ENCODE measurements around the gene CNBP.
"Not testable (repeated sequence)": the region's sequence is repeated elsewhere in the genome, so short reads cannot be mapped to it uniquely, and the experiment has no call there.

The CNBP gene

GRCh38 chr3:129183569-129184395 lies at the start of gene CNBP:
Gene CNBP, minus strand, starts transcription at chr3:129183896. Its CDS starts 12,139 bp downstream, at chr3:129171757.
- peak; percentile 68 to 80 for DNase-seq (ENCODE audit: low read depth in 2 of 2, low spot score in 1 of 2)

- no peak for DNase-seq (ENCODE audit: low read depth in 2 of 2, low spot score in 1 of 2)
Measured at GRCh38 chr3:129231331-129232119, 47.8 kb upstream of the CNBP start.

- no peak for DNase-seq (ENCODE audit: low read depth in 2 of 2, low spot score in 1 of 2)
Measured at GRCh38 chr3:129230311-129231019, 46.8 kb upstream of the CNBP start.

DNA sequence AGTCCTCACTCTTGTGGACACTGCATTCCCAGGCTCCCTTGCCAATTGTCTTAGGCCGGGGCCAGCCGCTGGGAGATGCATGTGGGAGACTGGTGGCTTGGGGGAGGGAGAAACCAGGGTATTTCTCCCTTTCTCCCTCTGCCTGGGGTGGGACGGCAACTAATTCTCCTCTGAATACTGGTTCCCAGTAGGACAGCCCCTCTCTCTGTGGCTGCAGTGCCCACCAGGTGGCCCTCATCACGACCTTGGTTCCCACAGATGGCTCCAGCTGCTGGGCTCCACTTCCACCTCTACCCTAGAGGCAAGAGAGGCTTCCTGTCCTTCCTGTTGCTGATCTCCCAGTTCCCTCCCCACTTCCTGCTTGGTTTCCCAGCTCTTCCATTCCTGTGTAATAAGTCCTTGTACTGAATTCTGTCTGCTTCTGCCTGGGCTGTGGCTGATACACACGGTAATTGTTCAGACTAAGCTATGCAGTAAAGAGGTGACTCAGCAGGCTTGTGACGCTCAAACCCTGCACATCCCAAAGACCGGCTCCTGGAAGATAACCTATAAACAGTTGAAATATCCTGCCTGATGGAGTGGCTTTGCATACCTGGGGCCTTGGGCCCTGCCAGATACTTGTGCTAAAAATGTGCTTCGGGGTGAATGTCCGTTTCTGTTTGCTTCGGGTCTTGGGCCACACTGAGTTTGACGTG lies 45.3 kb upstream of the CNBP start:
- no peak for DNase-seq (ENCODE audit: low read depth in 2 of 2, low spot score in 1 of 2)

- DNase-seq (ENCODE audit: low read depth in 2 of 2, low spot score in 1 of 2) = no peak
Measured at GRCh38 chr3:129226374-129226773, 42.7 kb upstream of the CNBP start.

DNA sequence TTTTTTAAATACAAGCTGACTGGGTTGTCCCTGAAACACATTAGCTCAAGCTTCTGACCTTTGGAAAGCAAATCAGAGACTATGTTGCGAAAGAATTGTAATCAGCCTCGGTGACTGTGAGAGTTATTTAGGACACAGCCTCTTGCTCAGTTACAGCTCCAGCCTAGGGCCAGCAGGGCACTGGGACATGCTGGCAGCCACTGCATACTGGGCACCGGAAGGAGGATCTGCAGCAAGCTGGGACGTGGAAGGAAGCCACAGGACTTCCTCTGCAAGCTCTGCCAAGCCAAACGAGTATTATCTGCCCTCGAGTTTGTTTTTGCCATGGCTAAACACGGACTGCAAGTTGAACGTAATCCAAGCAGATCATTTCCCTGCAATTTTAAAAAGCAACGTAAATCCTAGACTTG lies 41.3 kb upstream of the CNBP start:
- no peak for DNase-seq (ENCODE audit: low read depth in 2 of 2, low spot score in 1 of 2)

DNA sequence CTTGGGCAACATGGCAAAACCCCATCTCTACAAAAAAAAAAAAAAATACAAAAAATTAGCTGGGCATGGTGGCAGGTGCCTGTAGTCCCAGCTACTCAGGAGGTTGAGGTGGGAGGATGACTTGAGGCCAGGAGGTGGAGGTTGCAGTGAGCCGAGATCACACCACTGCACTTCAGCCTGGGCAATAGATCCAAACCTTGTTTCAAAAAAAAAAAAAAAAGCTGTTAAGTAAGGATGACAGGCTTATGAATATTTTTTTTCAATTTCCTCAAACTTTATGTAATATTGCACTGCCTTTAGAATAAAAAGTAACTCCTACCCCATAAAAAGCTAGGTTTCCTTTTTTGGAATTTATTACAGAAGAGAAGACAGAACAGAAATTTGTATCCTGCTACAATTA lies 40.7 kb upstream of the CNBP start:
- not testable (repeated sequence) for DNase-seq (ENCODE audit: low read depth in 2 of 2, low spot score in 1 of 2)

DNA sequence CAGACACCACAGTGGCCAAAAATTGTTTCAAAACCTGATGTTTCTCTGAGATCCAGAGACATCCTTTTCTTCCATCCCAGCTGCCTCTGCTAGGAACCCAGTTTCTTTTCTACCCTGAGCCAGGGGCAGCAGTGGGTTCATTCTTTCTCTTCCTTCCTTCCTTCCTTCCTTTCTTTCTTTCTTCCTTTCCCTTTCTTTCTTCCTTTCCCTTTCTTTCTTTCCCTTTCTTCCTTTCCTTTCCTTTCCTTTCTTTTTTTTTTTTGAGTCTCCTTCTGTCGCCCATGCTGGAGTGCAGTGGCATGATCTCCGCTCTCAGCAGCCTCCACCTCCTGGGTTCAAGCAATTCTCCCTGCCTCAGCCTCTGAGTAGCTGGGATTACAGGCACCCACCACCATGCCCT lies 35.0 kb upstream of the CNBP start:
- DNase-seq (ENCODE audit: low read depth in 2 of 2, low spot score in 1 of 2) = no peak

DNA sequence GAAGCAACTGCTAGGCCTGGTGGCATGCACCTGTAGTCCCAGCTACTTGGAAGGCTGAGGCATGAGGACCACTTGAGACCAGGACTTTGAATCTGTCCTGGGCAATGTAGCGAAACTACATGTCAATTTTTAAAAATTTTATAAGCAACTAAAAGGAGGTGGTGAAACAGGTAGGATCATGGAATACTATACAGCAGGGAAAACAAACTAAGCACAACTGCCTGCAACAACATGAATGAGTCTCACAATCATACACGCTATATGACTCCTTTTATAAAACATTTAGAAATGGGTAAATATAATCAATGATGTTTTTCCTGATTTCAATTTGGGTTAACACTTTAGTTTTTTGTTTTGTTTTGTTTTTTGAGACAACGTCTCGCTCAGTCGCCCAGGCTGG lies 29.5 kb upstream of the CNBP start:
- DNase-seq (ENCODE audit: low read depth in 2 of 2, low spot score in 1 of 2) = no peak

DNA sequence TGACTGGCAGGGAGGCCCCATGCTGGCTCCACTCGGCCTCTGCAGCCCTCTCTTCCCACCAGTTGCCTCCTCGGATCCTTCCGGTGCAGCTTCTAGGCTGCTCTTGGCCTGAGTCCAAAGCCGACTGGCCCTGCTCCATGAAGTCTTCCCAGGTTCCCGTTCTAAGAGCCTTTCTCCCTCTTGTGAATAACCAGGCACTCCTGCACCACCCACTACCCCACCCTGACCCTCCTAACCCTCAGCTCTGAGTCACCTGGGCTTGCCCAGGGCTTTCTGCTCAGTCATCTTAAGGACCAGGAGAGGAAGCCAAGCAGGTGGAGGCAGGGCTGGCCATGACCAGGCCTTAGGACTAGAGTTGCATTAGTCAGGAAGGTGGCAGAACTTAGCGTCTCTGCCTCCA lies 28.1 kb upstream of the CNBP start:
- DNase-seq (ENCODE audit: low read depth in 2 of 2, low spot score in 1 of 2) = no peak

- no peak for DNase-seq (ENCODE audit: low read depth in 2 of 2, low spot score in 1 of 2)
Measured at GRCh38 chr3:129211345-129211744, 27.6 kb upstream of the CNBP start.

DNA sequence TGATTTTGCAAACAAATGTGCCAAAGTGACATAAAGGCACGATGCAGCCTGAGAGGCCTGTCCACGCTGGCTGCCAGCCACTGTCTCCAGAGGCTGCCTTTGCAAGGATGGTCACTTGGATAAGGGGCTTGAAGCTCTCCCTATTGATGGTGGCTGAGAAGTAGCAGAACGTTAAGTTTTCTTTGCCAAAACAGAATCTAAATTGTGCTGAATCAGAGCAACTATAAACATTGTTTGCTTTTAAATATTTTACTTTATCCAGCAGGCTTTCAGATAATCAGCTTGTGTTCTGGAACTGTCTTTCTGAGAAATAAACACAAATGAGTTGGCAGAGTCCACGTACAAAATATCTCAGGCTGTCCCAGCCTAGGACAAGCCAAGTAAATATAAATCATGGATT lies 23.8 kb upstream of the CNBP start:
- DNase-seq (ENCODE audit: low read depth in 2 of 2, low spot score in 1 of 2) = no peak

GRCh38 chr3:129205109-129205832 lies 21.6 kb upstream of the CNBP start:
- DNase-seq (ENCODE audit: low read depth in 2 of 2, low spot score in 1 of 2) = no peak

GRCh38 chr3:129204473-129204872 lies 20.8 kb upstream of the CNBP start:
- no peak for DNase-seq (ENCODE audit: low read depth in 2 of 2, low spot score in 1 of 2)

DNA sequence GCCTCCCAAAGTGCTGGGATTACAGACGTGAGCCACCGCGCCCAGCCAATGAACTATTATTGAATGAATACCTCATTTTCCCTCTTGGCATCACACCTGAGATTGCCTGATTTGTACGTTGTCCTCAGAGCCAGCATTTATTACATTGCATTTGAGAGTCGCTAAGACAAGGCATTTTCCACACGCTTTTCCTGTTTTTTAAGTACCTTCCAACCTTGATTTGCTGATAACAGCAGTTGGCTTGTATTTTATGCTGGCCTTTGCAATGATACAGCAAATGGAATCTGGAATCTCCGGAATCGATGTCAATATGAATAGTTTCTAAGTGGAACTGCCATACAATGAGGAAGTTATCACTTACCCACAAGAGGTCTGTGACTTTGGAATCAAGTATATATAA lies 15.7 kb upstream of the CNBP start:
- DNase-seq (ENCODE audit: low read depth in 2 of 2, low spot score in 1 of 2) = no peak

DNA sequence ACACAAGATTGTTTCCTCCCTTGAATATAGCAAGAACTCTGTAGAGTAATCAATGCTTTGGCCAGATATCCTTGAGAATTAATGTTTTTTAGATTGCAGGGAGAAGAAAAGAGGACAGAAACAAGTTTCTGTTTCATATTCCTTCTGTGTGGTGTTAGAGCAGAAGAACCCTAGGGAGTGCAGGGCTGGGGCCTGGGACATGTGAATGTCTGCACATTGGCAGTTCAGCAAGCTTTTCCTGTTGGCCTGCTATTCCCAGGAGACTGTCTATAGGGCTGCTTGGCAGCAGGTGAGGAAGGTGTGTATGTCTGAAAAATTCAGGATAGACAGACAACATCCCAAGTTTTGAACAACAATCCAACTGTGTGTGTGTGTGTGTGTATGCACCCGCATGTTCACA lies 13.6 kb upstream of the CNBP start:
- no peak for DNase-seq (ENCODE audit: low read depth in 2 of 2, low spot score in 1 of 2)

GRCh38 chr3:129196601-129197000 lies 12.9 kb upstream of the CNBP start:
- no peak for DNase-seq (ENCODE audit: low read depth in 2 of 2, low spot score in 1 of 2)

- no peak for DNase-seq (ENCODE audit: low read depth in 2 of 2, low spot score in 1 of 2)
Measured at GRCh38 chr3:129195731-129196256, 12.1 kb upstream of the CNBP start.

DNA sequence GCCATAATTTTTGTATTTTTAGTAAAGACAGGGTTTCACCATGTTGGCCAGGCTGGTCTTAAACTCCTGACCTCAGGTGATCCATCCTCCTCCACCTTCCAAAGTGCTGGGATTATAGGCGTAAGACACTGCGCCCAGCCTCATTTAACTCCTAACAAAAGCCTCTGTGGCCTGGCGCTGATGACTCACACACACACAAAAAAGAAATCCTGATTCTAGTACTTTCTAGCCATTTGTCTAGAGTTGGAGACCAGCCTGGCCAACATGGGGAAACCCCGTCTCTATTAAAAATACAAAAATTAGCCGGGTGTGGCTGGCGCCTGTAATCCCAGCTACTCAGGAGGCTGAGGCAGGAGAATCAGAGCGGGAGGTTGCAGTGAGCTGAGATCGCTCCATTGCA lies 6.1 kb upstream of the CNBP start:
- not testable (repeated sequence) for DNase-seq (ENCODE audit: low read depth in 2 of 2, low spot score in 1 of 2)

DNA sequence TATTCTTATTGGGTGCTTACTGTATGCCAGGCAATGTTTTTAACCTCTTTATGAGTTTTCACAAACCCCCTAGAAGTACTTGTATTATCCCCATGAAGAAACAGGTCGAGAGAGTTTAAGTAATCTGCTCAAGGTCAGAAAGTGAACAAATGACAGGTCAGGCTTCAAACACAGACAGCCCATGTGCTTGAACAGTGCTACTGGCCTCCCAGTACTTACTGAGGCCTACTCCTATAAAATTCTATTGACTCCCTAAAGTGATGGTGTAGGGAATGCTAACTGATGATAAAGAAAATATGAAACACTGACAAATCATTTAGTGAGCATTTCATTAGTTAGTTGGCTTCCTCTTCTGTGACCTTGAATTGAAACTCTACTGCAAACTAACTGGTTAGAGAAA lies 4.2 kb upstream of the CNBP start:
- no peak for DNase-seq (ENCODE audit: low read depth in 2 of 2, low spot score in 1 of 2)

Data from stimulated activated CD8-positive, alpha-beta memory T cell treated with anti-CD3 and anti-CD28 coated beads, Interleukin-4, amount 100 ng/mL, for 1 hour (primary cell).